Karpas-422 (cell line): ENCODE results near the gene WDR55. TPM values are rescaled to one million over a fixed set of nuclear protein-coding genes. Genes with fewer than 3 reads are reported as not detected.
A peak's percentile ranks its signal among the peaks of the same experiment; 100 is the strongest.
"Not testable (repeated sequence)": the region's sequence is repeated elsewhere in the genome, so short reads cannot be mapped to it uniquely, and the experiment has no call there.

Source experiments
- DNase-seq: peaks from one replicate; pipeline ENCODE4 v3.0.0-alpha.2; 2015
- H2AFZ ChIP-seq: fragments of 200-600 bp; sonication (generic); 2 replicates; pipeline ENCODE4 v1.6.1; 2014; ENCODE audit warnings: antibody characterized with exemption, low read length, mixed read lengths
- H3K27ac ChIP-seq: fragments of 200-600 bp; sonication (generic); 2 replicates; pipeline ENCODE4 v1.5.1; 2014; ENCODE audit warnings: mild to moderate bottlenecking, low read length, moderate library complexity
- H3K27me3 ChIP-seq: fragments of 200-600 bp; sonication (generic); 2 replicates; pipeline ENCODE4 v1.6.1; 2014; ENCODE audit warnings: low read length, mixed read lengths
- H3K36me3 ChIP-seq: fragments of 200-600 bp; sonication (generic); 2 replicates; pipeline ENCODE4 v1.6.1; 2014; ENCODE audit warnings: low read length, mixed read lengths; ENCODE audit not compliant: insufficient read depth
- H3K4me1 ChIP-seq: fragments of 200-600 bp; sonication (generic); 2 replicates; pipeline ENCODE4 v1.6.1; 2014; ENCODE audit warnings: mild to moderate bottlenecking, low read length, mixed read lengths
- H3K4me2 ChIP-seq: fragments of 200-600 bp; sonication (generic); 2 replicates; pipeline ENCODE4 v1.6.1; 2014; ENCODE audit warnings: low read length, low read depth, mild to moderate bottlenecking; ENCODE audit not compliant: poor library complexity, severe bottlenecking
- H3K4me3 ChIP-seq: fragments of 200-600 bp; sonication (generic); 2 replicates; pipeline ENCODE4 v1.5.1; 2014; ENCODE audit warnings: mild to moderate bottlenecking, antibody characterized with exemption, low read length, mixed read lengths
- H3K79me2 ChIP-seq: fragments of 200-600 bp; sonication (generic); 2 replicates; pipeline ENCODE4 v1.6.1; 2014; ENCODE audit warnings: mild to moderate bottlenecking, low read length, mixed read lengths
- H3K9ac ChIP-seq: fragments of 200-600 bp; sonication (generic); 2 replicates; pipeline ENCODE4 v1.6.0; 2014; ENCODE audit warnings: low read length
- H3K9me2 ChIP-seq: fragments of 200-600 bp; sonication (generic), shearing (Covaris generic); replicated peaks from 2 replicates; pipeline ENCODE4 v1.6.0; 2014; ENCODE audit warnings: mild to moderate bottlenecking, low read length, moderate library complexity; ENCODE audit not compliant: insufficient read depth
- H3K9me3 ChIP-seq: fragments of 300-700, 200-600 bp; sonication (generic); 2 replicates; pipeline ENCODE4 v1.6.1; 2014; ENCODE audit warnings: low read length, mixed read lengths
- H4K20me1 ChIP-seq: fragments of 200-600 bp; sonication (generic); 2 replicates; pipeline ENCODE4 v1.6.1; 2014; ENCODE audit warnings: mild to moderate bottlenecking, antibody characterized with exemption, low read length, low read depth; ENCODE audit not compliant: insufficient read depth
- total RNA-seq: library from RNA; depleted of rRNA; stranded (reverse); fragments of >200 nt; shearing (Covaris generic); gene quantifications from 2 replicates; pipeline ENCODE4 v1.2.3, GENCODE V29; 2014; ENCODE audit warnings: low replicate concordance

Gene WDR55
- total RNA-seq, 1 experiment from 2014 or later: 15.9 TPM

- peaks cover 7% of the 10 kb centered on the region; the same call in 1 of the 2 replicates for H4K20me1 ChIP-seq
- H3K4me2 ChIP-seq: peak overlapping the region; percentile 74
- peaks cover 22% of the 10 kb centered on the region for H3K4me1 ChIP-seq
- H3K4me3 ChIP-seq: peak overlapping the region; percentile 81
- no peaks in the 10 kb centered on the region for H3K9me3 ChIP-seq
- no peaks in the 10 kb centered on the region for H3K27me3 ChIP-seq
- H3K9me2 ChIP-seq: no peaks in the 10 kb centered on the region
- H3K9ac ChIP-seq: peak overlapping the region; percentile 88
- no peak overlapping the region for H3K27ac ChIP-seq
- no peak overlapping the region for H2AFZ ChIP-seq
- DNase-seq: no peak
- H3K36me3 ChIP-seq: peaks cover 55% of the 10 kb centered on the region
- peaks cover 43% of the 10 kb centered on the region for H3K79me2 ChIP-seq
Measured at GRCh38 chr5:140664030-140664358, 710 bp upstream of the WDR55 start.

DNA sequence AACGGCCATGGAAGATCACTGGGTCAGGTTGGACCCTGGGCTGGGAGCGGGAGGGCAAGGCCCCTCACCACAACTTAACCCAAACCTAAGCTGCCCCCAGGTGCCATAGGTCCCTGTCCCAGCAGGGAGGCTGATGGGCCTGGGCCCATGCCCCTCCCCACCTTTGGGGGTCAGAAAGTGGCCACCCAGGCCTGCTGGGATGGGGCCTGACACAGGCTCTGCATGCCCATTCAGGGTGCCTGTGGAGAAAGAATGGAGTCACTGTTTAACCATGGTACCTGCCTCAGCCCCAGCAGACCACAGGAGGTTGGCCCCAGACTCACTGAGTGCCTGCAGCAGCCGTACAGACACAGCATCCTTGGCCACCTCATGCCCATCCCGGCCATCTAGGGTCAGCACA, 6.3 kb downstream of the WDR55 start:
- H3K9me2 ChIP-seq, H3K9me3 ChIP-seq, H3K9ac ChIP-seq, H3K4me1 ChIP-seq, H2AFZ ChIP-seq, H3K27ac ChIP-seq, H3K4me3 ChIP-seq, H3K27me3 ChIP-seq, DNase-seq, H3K4me2 ChIP-seq, H4K20me1 ChIP-seq: not testable (repeated sequence)
- peaks cover 33% of the 10 kb centered on the region for H3K79me2 ChIP-seq
- peaks cover 49% of the 10 kb centered on the region for H3K36me3 ChIP-seq

GRCh38 chr5:140671472-140672125, 6.9 kb downstream of the WDR55 start:
- Histone ChIP-seq H3K9me3 (no peaks in the 10 kb centered on the region), H2AFZ (no peak overlapping the region), H3K4me3 (no peak overlapping the region), H3K36me3 (peaks cover 45% of the 10 kb centered on the region), H3K27me3 (no peaks in the 10 kb centered on the region), H3K9me2 (no peaks in the 10 kb centered on the region), H3K79me2 (peaks cover 27% of the 10 kb centered on the region), H4K20me1 (peaks cover 4% of the 10 kb centered on the region; the same call in 1 of the 2 replicates), H3K9ac (no peak overlapping the region), H3K4me2 (no peak overlapping the region), H3K27ac (no peak overlapping the region), H3K4me1 (peaks cover 4% of the 10 kb centered on the region)
- DNase-seq: no peak

GRCh38 chr5:140672455-140673186, 7.9 kb downstream of the WDR55 start:
- Histone ChIP-seq H4K20me1 (0 out of 2 replicates have a peak, but pooled peaks cover 2% of the 10 kb centered on the region), H3K79me2 (peaks cover 17% of the 10 kb centered on the region), H3K9me2 (no peaks in the 10 kb centered on the region), H3K27me3 (no peaks in the 10 kb centered on the region), H3K36me3 (peaks cover 35% of the 10 kb centered on the region), H2AFZ (no peak overlapping the region), H3K9me3 (no peaks in the 10 kb centered on the region), H3K4me3 (no peak overlapping the region), H3K4me1 (no peaks in the 10 kb centered on the region), H3K27ac (no peak overlapping the region), H3K4me2 (no peak overlapping the region), H3K9ac (no peak overlapping the region)
- DNase-seq: no peak

- Histone ChIP-seq H3K4me1 (no peaks in the 10 kb centered on the region), H3K9me3 (no peaks in the 10 kb centered on the region), H3K9me2 (no peaks in the 10 kb centered on the region), H3K4me3 (no peak within 1 kb of the TSS), H3K27ac (no peak within 1 kb of the TSS), H3K9ac (no peak within 1 kb of the TSS), H2AFZ (no peak within 1 kb of the TSS), H3K4me2 (no peak within 1 kb of the TSS), H3K79me2 (peaks cover 9% of the 10 kb centered on the region), H4K20me1 (0 out of 2 replicates have a peak, but pooled peaks cover under 1% of the 10 kb centered on the region), H3K27me3 (no peaks in the 10 kb centered on the region), H3K36me3 (peaks cover 28% of the 10 kb centered on the region)
- DNase-seq: no peak
Measured at GRCh38 chr5:140673187-140673976, 8.7 kb downstream of the WDR55 start, which contains the start of gene DND1. DND1 (minus strand) TSS chr5:140673576; CDS start chr5:140673542, 34 bp downstream.

DNA sequence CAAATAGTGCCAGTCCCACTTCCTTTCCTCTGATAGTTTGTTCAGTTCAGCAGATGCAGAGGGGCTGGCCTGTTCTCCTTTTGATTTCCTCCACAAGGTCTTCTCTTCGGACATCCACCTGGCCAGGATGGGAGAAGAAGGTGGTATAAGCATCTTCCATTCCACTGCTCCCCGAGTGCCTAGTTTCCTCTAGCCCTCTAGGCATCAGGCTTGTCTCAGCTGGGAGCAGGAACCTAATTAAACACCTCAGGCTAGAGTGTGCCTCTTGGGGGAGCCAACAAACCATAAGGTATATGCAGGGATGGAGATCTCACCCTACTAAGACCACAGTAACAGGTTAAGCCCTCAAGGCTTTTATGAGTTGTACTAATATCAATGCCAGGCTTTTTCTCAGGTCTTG, 9.5 kb downstream of the WDR55 start:
- H3K27ac ChIP-seq: no peak overlapping the region
- peaks cover 24% of the 10 kb centered on the region for H3K36me3 ChIP-seq
- H4K20me1 ChIP-seq: no peaks in the 10 kb centered on the region
- no peak for DNase-seq
- H2AFZ ChIP-seq: no peak overlapping the region
- H3K4me3 ChIP-seq: no peak overlapping the region
- H3K4me1 ChIP-seq: no peaks in the 10 kb centered on the region
- H3K27me3 ChIP-seq: no peaks in the 10 kb centered on the region
- no peak overlapping the region for H3K4me2 ChIP-seq
- H3K79me2 ChIP-seq: peaks cover 3% of the 10 kb centered on the region; the same call in 1 of the 2 replicates
- no peaks in the 10 kb centered on the region for H3K9me2 ChIP-seq
- no peak overlapping the region for H3K9ac ChIP-seq
- H3K9me3 ChIP-seq: no peaks in the 10 kb centered on the region

DNA sequence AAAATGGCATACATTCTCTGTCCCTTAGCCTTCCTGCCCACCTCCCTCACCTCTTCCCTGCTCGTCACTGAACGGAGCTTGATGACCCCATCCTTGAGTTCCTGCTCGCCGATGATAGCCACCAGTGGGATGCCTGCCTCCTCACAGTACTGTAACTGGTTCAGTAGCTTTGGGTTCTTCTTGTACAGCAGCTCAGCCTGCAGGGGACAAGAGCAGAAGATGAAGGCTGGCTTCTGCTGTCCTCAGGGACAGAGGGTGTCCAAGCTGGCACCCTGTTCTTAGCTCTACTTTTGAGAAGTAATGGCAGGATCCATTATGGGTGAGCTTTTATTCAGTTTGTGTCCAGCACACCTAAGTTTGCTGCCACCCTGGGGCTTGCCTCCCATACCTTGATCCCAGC, 9.9 kb downstream of the WDR55 start:
- no peak overlapping the region for H2AFZ ChIP-seq
- H3K4me3 ChIP-seq: no peak overlapping the region
- peaks cover 20% of the 10 kb centered on the region for H3K36me3 ChIP-seq
- no peak overlapping the region for H3K4me2 ChIP-seq
- no peak overlapping the region for H3K27ac ChIP-seq
- H3K27me3 ChIP-seq: no peaks in the 10 kb centered on the region
- H3K9me3 ChIP-seq: no peaks in the 10 kb centered on the region
- no peaks in the 10 kb centered on the region for H4K20me1 ChIP-seq
- no peak for DNase-seq
- H3K9me2 ChIP-seq: no peaks in the 10 kb centered on the region
- no peaks in the 10 kb centered on the region for H3K4me1 ChIP-seq
- H3K9ac ChIP-seq: no peak overlapping the region
- peaks cover 3% of the 10 kb centered on the region; the same call in 1 of the 2 replicates for H3K79me2 ChIP-seq

- Histone ChIP-seq H3K36me3 (peaks cover 17% of the 10 kb centered on the region), H3K27ac (no peak overlapping the region), H3K79me2 (no peaks in the 10 kb centered on the region), H3K9me2 (no peaks in the 10 kb centered on the region), H3K9ac (no peak overlapping the region), H3K9me3 (no peaks in the 10 kb centered on the region), H3K27me3 (no peaks in the 10 kb centered on the region), H3K4me1 (no peaks in the 10 kb centered on the region), H3K4me2 (no peak overlapping the region), H4K20me1 (no peaks in the 10 kb centered on the region), H2AFZ (no peak overlapping the region), H3K4me3 (no peak overlapping the region)
- DNase-seq: no peak
Measured at GRCh38 chr5:140677947-140678346, 13.2 kb downstream of the WDR55 start.
